AG09319 (cell line): ENCODE results near the gene CCDC194.

Source experiments
- DNase-seq: peaks from one replicate; pipeline ENCODE4 v3.0.0-alpha.2; 2010; ENCODE audit warnings: low read depth; ENCODE audit errors: extremely low read depth
- CTCF ChIP-seq: IDR thresholded peaks from 2 replicates; pipeline ENCODE4 v1.5.1; 2011; ENCODE audit warnings: low read depth, mild to moderate bottlenecking, inconsistent platforms, low read length, moderate library complexity

Gene CCDC194

GRCh38 chr19:17353386-17353785, 40.6 kb downstream of the CCDC194 start:
- no peak for DNase-seq
- no peak for TF ChIP-seq CTCF

DNA sequence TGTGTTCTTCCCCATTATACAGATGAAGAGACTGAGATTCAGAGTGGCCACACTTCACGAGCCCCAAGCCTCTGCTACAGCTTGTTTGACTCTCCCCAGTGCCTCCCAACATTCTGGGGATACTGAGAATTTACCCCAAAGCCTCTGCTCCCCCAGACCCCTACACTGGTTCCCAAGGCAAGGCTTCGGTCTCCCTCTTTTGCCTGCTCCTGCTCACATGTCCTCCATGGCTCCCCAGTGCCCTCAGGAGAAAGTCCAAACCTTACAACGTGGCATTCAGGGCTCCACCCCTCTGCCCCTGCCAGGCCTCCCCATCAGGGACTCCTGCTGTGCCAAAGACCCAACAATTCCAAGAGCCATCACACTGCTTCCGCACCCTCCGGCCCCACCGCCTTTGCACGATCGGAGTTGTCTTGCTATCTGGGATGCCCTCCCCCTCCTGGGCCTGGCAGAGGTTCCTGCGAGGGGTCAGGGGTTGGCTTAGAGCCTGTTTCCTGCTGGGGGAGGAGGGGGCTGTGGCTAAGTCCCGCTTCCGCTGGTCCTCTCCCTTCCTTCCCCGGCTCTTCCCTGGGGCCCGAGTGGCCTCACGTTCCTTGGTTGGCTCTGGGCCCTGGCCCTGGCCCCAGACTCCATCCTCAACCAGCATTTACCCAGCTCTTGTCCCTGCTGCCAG, 41.3 kb downstream of the CCDC194 start:
- no peak for DNase-seq
- TF ChIP-seq CTCF: no peak

GRCh38 chr19:17351815-17352435, 42.1 kb downstream of the CCDC194 start:
- no peak for DNase-seq
- TF ChIP-seq CTCF: no peak

DNA sequence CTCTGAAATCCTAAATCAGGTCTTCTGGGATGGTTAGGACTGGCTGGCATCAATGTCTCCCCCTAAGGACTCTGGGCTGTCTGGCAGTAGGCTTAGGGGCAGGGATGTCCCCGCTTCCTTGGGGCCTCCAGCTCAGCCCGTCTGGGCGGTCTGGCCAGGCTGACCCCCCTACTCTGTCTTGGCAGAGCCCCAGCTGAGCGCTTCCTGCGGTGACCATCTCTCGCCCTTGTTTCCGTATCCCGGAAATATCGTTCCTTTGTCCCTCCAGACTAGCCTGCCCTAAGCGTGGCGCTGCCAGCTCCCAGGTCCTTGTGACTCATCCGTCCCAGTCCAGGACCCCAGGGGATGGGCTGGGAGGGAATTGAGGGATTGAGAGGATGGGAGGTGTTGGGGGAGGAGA, 45.3 kb downstream of the CCDC194 start:
- no peak for TF ChIP-seq CTCF
- no peak for DNase-seq

DNA sequence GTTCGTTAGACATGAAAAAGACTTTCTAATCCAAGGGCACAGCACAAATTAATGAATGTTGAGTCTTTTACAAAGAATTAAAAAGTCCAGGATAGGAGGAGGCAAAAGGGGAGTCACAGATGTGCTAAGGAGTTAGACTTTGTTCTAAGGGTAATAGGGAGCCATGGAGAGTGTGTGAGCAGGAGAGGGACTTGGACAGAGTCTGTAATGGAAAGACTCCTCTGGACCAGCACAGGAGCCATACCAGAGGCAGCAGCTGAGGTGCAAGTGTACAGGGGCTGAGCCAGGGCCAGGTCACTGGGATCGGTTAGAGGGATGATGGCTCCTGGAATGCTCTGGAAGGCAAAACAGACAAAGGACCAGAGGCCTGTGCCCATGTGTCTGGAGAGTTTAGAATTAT, 46.1 kb downstream of the CCDC194 start:
- no peak for DNase-seq
- no peak for TF ChIP-seq CTCF

DNA sequence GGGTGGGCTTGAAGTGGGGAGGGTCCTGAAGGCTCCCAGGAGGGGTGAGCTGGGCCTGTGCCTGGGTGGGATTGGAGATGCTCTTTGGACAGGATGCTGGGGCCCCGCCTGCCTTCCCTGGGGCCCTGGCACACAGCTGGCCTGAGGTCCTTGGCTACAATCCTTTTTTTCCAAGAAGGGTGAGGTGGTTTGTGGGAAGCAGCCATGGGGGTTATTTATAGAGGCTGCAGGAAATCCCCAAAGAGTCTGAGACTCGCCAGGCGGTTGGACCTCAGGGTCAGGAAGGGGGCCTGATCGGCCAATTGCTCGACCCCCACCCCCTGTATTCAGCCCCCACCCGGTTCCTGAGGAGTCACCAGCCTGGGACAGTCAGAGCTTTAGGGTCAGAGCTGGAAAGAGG, 46.6 kb downstream of the CCDC194 start:
- no peak for TF ChIP-seq CTCF
- no peak for DNase-seq

- peak; percentile 91 for TF ChIP-seq CTCF
- DNase-seq: no peak
These were observed 47.8 kb downstream of the CCDC194 start for GRCh38 chr19:17346109-17346671.
